GM12875 (cell line): ENCODE results near the gene IL5.
A peak's percentile ranks its signal among the peaks of the same experiment; 100 is the strongest.
"Not testable (repeated sequence)": the region's sequence is repeated elsewhere in the genome, so short reads cannot be mapped to it uniquely, and the experiment has no call there.

Source experiments
- H3K4me3 ChIP-seq: one replicate; pipeline ENCODE4 v1.5.1; 2011; ENCODE audit warnings: low read depth, low read length, control low read depth
- TF ChIP-seq, protein P1 (sequence below): IDR thresholded peaks from 2 replicates; pipeline ENCODE4 v1.5.1; 2011; ENCODE audit warnings: low read depth, mild to moderate bottlenecking, control low read depth, inconsistent platforms, low read length, moderate library complexity, borderline replicate concordance; ENCODE audit not compliant: insufficient read depth

IL5 gene

GRCh38 chr5:132528866-132529634 is 14.3 kb downstream of the IL5 start:
- no peak overlapping the region for H3K4me3 ChIP-seq
- TF ChIP-seq, protein P1, sequence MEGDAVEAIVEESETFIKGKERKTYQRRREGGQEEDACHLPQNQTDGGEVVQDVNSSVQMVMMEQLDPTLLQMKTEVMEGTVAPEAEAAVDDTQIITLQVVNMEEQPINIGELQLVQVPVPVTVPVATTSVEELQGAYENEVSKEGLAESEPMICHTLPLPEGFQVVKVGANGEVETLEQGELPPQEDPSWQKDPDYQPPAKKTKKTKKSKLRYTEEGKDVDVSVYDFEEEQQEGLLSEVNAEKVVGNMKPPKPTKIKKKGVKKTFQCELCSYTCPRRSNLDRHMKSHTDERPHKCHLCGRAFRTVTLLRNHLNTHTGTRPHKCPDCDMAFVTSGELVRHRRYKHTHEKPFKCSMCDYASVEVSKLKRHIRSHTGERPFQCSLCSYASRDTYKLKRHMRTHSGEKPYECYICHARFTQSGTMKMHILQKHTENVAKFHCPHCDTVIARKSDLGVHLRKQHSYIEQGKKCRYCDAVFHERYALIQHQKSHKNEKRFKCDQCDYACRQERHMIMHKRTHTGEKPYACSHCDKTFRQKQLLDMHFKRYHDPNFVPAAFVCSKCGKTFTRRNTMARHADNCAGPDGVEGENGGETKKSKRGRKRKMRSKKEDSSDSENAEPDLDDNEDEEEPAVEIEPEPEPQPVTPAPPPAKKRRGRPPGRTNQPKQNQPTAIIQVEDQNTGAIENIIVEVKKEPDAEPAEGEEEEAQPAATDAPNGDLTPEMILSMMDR, result no peak

DNA sequence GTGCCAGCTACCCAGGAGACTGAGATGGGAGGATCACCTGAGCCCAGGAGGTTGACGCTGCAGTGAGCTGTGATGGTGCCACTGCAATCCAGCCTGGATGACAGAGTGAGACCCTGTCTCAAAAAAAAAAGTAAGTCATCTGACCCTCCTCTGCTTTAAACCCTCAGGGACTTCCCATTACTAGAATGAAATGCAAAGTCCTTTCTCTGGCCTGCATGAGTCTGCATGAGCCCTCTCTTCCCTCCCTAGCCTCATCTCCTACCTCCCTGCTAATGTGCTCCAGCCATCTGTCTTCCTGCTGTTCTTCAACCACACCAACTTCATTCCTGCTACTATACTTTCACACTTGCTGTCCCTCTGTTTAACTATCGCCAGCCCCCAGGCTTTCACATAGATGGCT is 15.3 kb downstream of the IL5 start:
- no peak overlapping the region for H3K4me3 ChIP-seq
- TF ChIP-seq, protein P1, result no peak

DNA sequence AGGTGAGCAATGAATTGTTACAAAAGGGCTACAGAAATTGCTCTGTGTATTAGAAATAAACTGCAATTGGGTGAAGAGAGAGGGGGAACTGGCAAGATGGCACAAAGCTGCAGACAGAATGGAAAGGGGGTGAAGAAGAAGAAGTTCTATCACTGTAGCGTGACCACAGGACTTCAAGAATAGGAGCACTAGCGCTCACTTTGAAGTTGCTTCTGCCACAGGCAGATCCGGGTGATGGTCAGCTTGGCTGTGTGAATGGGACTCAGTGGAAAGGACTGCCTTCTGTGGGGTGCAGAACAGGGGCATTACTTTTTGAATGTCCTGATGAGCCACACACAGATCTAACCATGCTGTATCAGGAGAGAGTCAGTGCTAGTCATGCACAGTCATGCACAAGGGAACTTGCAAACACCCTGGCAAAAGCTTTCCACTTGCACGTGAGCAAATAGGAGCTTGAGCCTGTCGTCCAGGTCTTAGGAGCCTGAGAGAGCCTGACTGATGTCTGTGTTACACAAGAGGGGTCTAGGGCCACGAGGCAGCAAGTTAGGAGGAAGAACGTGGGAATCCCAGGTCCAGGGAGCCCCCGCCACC is 16.3 kb downstream of the IL5 start:
- TF ChIP-seq, protein P1, result no peak
- H3K4me3 ChIP-seq, result no peak overlapping the region

DNA sequence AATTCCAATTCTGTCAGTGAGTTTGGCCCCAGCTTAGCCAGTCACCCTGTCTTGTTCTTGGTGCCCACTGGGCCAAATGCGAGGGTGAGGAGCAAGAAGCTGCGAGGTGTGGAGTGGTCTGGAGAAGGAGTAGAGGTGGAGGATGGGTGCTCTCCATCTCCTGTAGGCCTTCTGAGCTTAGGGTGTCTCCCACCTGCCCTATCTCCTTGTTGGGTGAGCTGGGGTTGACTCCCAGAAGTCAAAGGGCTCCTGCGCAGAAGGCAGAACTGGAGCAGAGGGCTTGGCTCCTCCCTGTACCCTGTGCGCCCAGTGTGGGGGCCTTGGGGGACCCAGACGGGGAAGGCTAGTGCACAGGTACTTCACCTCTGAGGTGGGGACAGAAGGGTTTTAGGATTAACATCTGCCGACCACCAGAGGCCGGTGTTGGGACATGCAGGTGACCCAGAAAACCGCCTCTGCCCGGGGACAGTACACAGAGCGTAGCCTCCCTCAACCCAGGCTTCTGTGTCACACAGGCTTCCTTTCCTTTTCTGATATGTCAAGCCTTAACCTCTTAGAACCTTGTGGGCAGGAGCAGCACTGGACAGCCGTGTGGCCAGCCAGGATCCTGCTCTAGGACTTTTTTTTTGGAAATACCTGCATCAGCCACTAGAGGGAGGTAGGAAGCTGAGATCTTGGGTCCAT is 16.9 kb downstream of the IL5 start:
- H3K4me3 ChIP-seq, result no peak overlapping the region
- TF ChIP-seq, protein P1, result peak; percentile 71

DNA sequence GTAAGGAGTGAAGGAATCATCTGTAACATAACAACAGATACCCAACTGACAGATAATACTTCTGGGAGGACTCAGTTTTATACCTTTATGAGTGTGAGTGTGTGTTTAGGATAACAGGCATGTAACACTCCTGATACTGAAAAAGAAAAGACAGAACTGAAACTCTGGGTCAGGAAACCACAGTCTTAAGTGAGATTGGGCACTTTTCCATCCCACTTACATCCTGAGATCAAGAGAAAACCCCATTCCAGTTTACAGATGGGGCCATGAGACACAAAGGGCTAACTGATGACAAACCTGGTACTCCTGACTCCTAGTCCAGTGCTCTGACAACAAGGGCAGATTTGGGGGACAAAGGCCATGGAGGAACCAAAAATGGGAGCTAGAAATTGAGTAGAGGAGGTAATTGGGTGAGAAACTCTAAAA is 18.0 kb downstream of the IL5 start:
- H3K4me3 ChIP-seq, result no peak overlapping the region
- TF ChIP-seq, protein P1, result no peak

GRCh38 chr5:132524877-132525276 is 18.4 kb downstream of the IL5 start:
- H3K4me3 ChIP-seq, result not testable (repeated sequence)

DNA sequence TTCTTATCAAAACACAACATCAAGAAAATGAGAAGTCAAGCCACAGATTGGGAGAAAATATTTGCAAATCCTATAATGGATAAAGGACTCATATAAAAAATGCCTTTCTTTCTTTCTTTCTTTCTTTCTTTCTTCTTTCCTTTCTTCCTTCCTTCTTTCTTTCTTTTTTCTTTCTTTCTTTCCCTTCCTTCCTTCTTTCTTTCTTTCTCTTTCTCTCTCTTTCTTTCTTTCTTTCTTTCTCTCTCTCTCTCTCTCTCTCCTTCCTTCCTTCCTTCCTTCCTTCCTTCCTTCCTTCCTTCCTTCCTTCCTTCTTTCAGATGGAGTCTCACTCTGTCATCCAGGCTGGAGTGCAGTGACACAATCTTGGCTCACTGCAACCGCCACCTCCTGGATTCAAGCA is 21.3 kb downstream of the IL5 start:
- not testable (repeated sequence) for H3K4me3 ChIP-seq

- H3K4me3 ChIP-seq, result not testable (repeated sequence)
Observed at GRCh38 chr5:132513618-132514336, 29.5 kb downstream of the IL5 start.
